ENCODE measurements around the gene SLC51B. TPM values are rescaled to one million over a fixed set of nuclear protein-coding genes. Genes with fewer than 3 reads are reported as not detected.

The SLC51B gene
- polyA plus RNA-seq, 3 donors = not detected

- Mint-ChIP-seq H3K4me1 (peaks cover 11% of the 10 kb centered on the region), H3K27ac (no peak overlapping the region), H3K27me3 (ENCODE audit: low read depth in 3 of 3) (peaks cover 3 to 7% (median 5%) of the 10 kb centered on the region in 3 donors), H3K36me3 (no peaks in the 10 kb centered on the region), H3K4me3 (no peak overlapping the region), H3K9me3 (peaks cover 0 to under 1% (median 0%) of the 10 kb centered on the region in 7 donors)
- Histone ChIP-seq H3K9ac (ENCODE audit: insufficient read depth, low read length, poor library complexity, severe bottlenecking) (no peak overlapping the region), H2AFZ (ENCODE audit: insufficient read depth, low read depth, low read length, poor library complexity, severe bottlenecking) (no peak overlapping the region), H3K4me2 (replicated peaks; ENCODE audit: extremely low read depth, low read length, poor library complexity, severe bottlenecking) (no peak overlapping the region), H3K4me3 (replicated peaks in 1 of 3; ENCODE audit: low read depth in 2 of 3, low read length in 3 of 3) (no peak overlapping the region), H3K27me3 (ENCODE audit: control insufficient read depth in 2 of 2, insufficient read depth in 2 of 2, low read length in 2 of 2) (no peaks in the 10 kb centered on the region), H3K36me3 (replicated peaks in 1 of 2; ENCODE audit: control insufficient read depth in 1 of 2, insufficient read depth in 2 of 2, low read length in 2 of 2) (no peaks in the 10 kb centered on the region), H3K9me3 (replicated peaks in 1 of 2; ENCODE audit: control insufficient read depth in 1 of 2, insufficient read depth in 1 of 2, low read length in 2 of 2) (no peaks in the 10 kb centered on the region), H3K4me1 (ENCODE audit: control insufficient read depth in 1 of 2, insufficient read depth in 2 of 2, low read length in 2 of 2) (peaks cover 7 to 8% of the 10 kb centered on the region in 2 donors), H4K20me1 (ENCODE audit: insufficient read depth, low read length) (no peaks in the 10 kb centered on the region), H3K79me2 (ENCODE audit: insufficient read depth, low read length) (no peaks in the 10 kb centered on the region), H3K27ac (ENCODE audit: low read depth in 1 of 2, low read length in 2 of 2) (no peak overlapping the region)
- TF ChIP-seq CTCF (IDR thresholded peaks at IDR 0.05) = no peak
- DNase-seq = no peak
- WGBS (ENCODE audit: insufficient coverage) = no CpG with 5 or more reads among the region's 1 CpG
- intact Hi-C loops (cut with micrococcal nuclease) = loop anchor here in 1 of 2 donors (10.0 kb wide), 1 partner anchor 257 kb away; the partner anchor contains the start of gene RNU5A-1
Measured at GRCh38 chr15:65037309-65037708, 7.9 kb upstream of the SLC51B start.

GRCh38 chr15:65038428-65038827 lies 6.8 kb upstream of the SLC51B start:
- H3K27ac Mint-ChIP-seq = no peak overlapping the region
- WGBS (ENCODE audit: insufficient coverage) = 100% methylated on average over 1 of the region's 3 CpGs
- H3K9ac ChIP-seq (ENCODE audit: insufficient read depth, low read length, poor library complexity, severe bottlenecking) = no peak overlapping the region

More at GRCh38 chr15:65038428-65038827, 6.8 kb upstream of the SLC51B start:
- no peak for TF ChIP-seq CTCF (IDR thresholded peaks at IDR 0.05)
- peaks cover 0 to 1% (median 0%) of the 10 kb centered on the region in 7 donors for H3K9me3 Mint-ChIP-seq
- no peak overlapping the region for H3K4me3 Mint-ChIP-seq
- H3K27me3 ChIP-seq (ENCODE audit: control insufficient read depth in 2 of 2, insufficient read depth in 2 of 2, low read length in 2 of 2) = no peaks in the 10 kb centered on the region
- peaks cover 0 to 4% of the 10 kb centered on the region in 2 donors for H3K4me1 ChIP-seq (ENCODE audit: control insufficient read depth in 1 of 2, insufficient read depth in 2 of 2, low read length in 2 of 2)
- no peaks in the 10 kb centered on the region for H3K9me3 ChIP-seq (replicated peaks in 1 of 2; ENCODE audit: control insufficient read depth in 1 of 2, insufficient read depth in 1 of 2, low read length in 2 of 2)
- intact Hi-C loops (cut with micrococcal nuclease) = loop anchor here in 1 of 2 donors (10.0 kb wide), 1 partner anchor 256 kb away; the partner anchor contains the start of gene RNU5A-1
- no peaks in the 10 kb centered on the region for H4K20me1 ChIP-seq (ENCODE audit: insufficient read depth, low read length)
- H2AFZ ChIP-seq (ENCODE audit: insufficient read depth, low read depth, low read length, poor library complexity, severe bottlenecking) = no peak overlapping the region
- peaks cover 3% of the 10 kb centered on the region for H3K4me1 Mint-ChIP-seq
- H3K36me3 Mint-ChIP-seq = no peaks in the 10 kb centered on the region
- no peak overlapping the region for H3K4me2 ChIP-seq (replicated peaks; ENCODE audit: extremely low read depth, low read length, poor library complexity, severe bottlenecking)
- no peak overlapping the region for H3K4me3 ChIP-seq (replicated peaks in 1 of 3; ENCODE audit: low read depth in 2 of 3, low read length in 3 of 3)
- no peak for DNase-seq
- H3K27ac ChIP-seq (ENCODE audit: low read depth in 1 of 2, low read length in 2 of 2) = no peak overlapping the region
- H3K79me2 ChIP-seq (ENCODE audit: insufficient read depth, low read length) = no peaks in the 10 kb centered on the region
- H3K27me3 Mint-ChIP-seq (ENCODE audit: low read depth in 3 of 3) = peaks cover 1 to 5% (median 3%) of the 10 kb centered on the region in 3 donors
- H3K36me3 ChIP-seq (replicated peaks in 1 of 2; ENCODE audit: control insufficient read depth in 1 of 2, insufficient read depth in 2 of 2, low read length in 2 of 2) = no peaks in the 10 kb centered on the region
